A673 (cell line): ENCODE measurements around the gene ZFPL1. TPM values are rescaled to one million over a fixed set of nuclear protein-coding genes. Genes with fewer than 3 reads are reported as not detected.

Experiments used
- BruUV-seq: library from RNA; stranded (reverse); fragments of 400-500 nt; replicated peaks from 2 replicates; lab custom pipeline; 2021; lab: Mats Ljungman, UMichigan
- CTCF ChIA-PET: fragments of 300-600 bp; sonication (Branson Sonifier 250); formaldehyde crosslinking; loops from one replicate; lab custom pipeline; 2022; ENCODE audit warnings: antibody characterized with exemption; lab: Charles Lee
- POLR2A ChIA-PET: fragments of 300-600 bp; sonication (Branson Sonifier 250); formaldehyde crosslinking; loops from one replicate; lab custom pipeline; 2022; ENCODE audit warnings: antibody characterized with exemption; ENCODE audit not compliant: low non-redundant PET; lab: Charles Lee
- DNase-seq: peaks from one replicate; pipeline ENCODE4 v3.0.0-alpha.2; 2015; ENCODE audit warnings: low spot score
- H3K27ac ChIP-seq: fragments of 200-600 bp; sonication (generic); 2 replicates; pipeline ENCODE4 v1.5.1; 2016; ENCODE audit warnings: mixed run types, low read depth, mild to moderate bottlenecking, mixed read lengths, antibody characterized with exemption, low read length; ENCODE audit not compliant: poor library complexity, severe bottlenecking
- H3K27me3 ChIP-seq: fragments of 200-600 bp; sonication (generic); replicated peaks from 2 replicates; pipeline ENCODE4 v1.6.1; 2017; ENCODE audit warnings: mixed run types, low read depth, mild to moderate bottlenecking, mixed read lengths, antibody characterized with exemption, low read length; ENCODE audit not compliant: insufficient read depth, poor library complexity
- H3K36me3 ChIP-seq: fragments of 200-600 bp; sonication (generic); 2 replicates; pipeline ENCODE4 v1.6.1; 2016; ENCODE audit warnings: mixed run types, mild to moderate bottlenecking, mixed read lengths, antibody characterized with exemption, low read length; ENCODE audit not compliant: insufficient read depth, poor library complexity, severe bottlenecking
- H3K4me1 ChIP-seq: fragments of 200-600 bp; sonication (generic); 2 replicates; pipeline ENCODE4 v1.6.1; 2017; ENCODE audit warnings: mixed run types, mild to moderate bottlenecking, mixed read lengths, antibody characterized with exemption, low read length; ENCODE audit not compliant: insufficient read depth, poor library complexity, severe bottlenecking
- H3K4me3 ChIP-seq: fragments of 200-600 bp; sonication (generic); 2 replicates; pipeline ENCODE4 v1.5.1; 2016; ENCODE audit warnings: low read depth, mixed run types, mild to moderate bottlenecking, mixed read lengths, low read length; ENCODE audit not compliant: poor library complexity, severe bottlenecking
- H3K9me3 ChIP-seq: fragments of 200-600 bp; sonication (generic); 2 replicates; pipeline ENCODE4 v1.6.1; 2016; ENCODE audit warnings: mixed run types, low read depth, mild to moderate bottlenecking, mixed read lengths, antibody characterized with exemption, low read length; ENCODE audit not compliant: poor library complexity, severe bottlenecking
- EZH2 ChIP-seq: fragments of 200-600 bp; sonication (generic); IDR thresholded peaks from 2 replicates; pipeline ENCODE4 v1.6.1; 2017; ENCODE audit warnings: borderline replicate concordance, low read depth, mild to moderate bottlenecking, mixed read lengths, antibody characterized with exemption, low read length; ENCODE audit not compliant: poor library complexity, severe bottlenecking
- intact Hi-C: fragments of 100-400 bp; cut with micrococcal nuclease; formaldehyde crosslinking; loops from one replicate; pipeline ENCODE4 v1.10.0; 2022; ENCODE audit not compliant: unreplicated experiment
- total RNA-seq: library from RNA; stranded (reverse); gene quantifications from 2 replicates; pipeline ENCODE4 v1.2.3, GENCODE V29; 2021
- TF ChIP-seq, protein P1 (sequence below): fragments of 300-800, 200-600 bp; sonication (generic); conservative IDR thresholded peaks from 2 replicates; pipeline ENCODE4 v1.5.1; 2017; ENCODE audit warnings: low read depth, mild to moderate bottlenecking, antibody characterized with exemption, low read length, moderate library complexity, mixed read lengths

The ZFPL1 gene
- total RNA-seq, 1 experiment from 2014 or later, result 46.6 TPM

- BruUV-seq, result no TSS peak
- ChIA-PET POLR2A (no interaction called here), CTCF (interaction anchor here (1.3 kb wide), 2 partner anchors 10 to 12 kb away, joined by 7 to 11 read pairs; partner anchors contain the start of genes FAU and MRPL49)
- H3K36me3 ChIP-seq, result no peaks in the 10 kb centered on the region
- TF ChIP-seq, protein P1, sequence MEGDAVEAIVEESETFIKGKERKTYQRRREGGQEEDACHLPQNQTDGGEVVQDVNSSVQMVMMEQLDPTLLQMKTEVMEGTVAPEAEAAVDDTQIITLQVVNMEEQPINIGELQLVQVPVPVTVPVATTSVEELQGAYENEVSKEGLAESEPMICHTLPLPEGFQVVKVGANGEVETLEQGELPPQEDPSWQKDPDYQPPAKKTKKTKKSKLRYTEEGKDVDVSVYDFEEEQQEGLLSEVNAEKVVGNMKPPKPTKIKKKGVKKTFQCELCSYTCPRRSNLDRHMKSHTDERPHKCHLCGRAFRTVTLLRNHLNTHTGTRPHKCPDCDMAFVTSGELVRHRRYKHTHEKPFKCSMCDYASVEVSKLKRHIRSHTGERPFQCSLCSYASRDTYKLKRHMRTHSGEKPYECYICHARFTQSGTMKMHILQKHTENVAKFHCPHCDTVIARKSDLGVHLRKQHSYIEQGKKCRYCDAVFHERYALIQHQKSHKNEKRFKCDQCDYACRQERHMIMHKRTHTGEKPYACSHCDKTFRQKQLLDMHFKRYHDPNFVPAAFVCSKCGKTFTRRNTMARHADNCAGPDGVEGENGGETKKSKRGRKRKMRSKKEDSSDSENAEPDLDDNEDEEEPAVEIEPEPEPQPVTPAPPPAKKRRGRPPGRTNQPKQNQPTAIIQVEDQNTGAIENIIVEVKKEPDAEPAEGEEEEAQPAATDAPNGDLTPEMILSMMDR, result no peak
- no peak for TF ChIP-seq EZH2
- no peaks in the 10 kb centered on the region for H3K9me3 ChIP-seq
- DNase-seq, result no peak
- peaks cover 17% of the 10 kb centered on the region for H3K4me1 ChIP-seq
- H3K4me3 ChIP-seq, result no peak overlapping the region
- H3K27ac ChIP-seq, result no peak overlapping the region
- H3K27me3 ChIP-seq, result no peaks in the 10 kb centered on the region
- intact Hi-C loops, result loop anchor here (2.0 to 10.0 kb wide), 2 partner anchors 325 to 401 kb away; no protein-coding TSS in a partner anchor
Measured at GRCh38 chr11:65109231-65110198, 25.5 kb downstream of the ZFPL1 start.

- TF ChIP-seq, protein P1, result peak; percentile 96
- TF ChIP-seq EZH2, result no peak
- intact Hi-C loops, result loop anchor here (2.0 to 10.0 kb wide), 2 partner anchors 326 to 400 kb away; no protein-coding TSS in a partner anchor
- Histone ChIP-seq H3K9me3 (no peaks in the 10 kb centered on the region), H3K27me3 (no peaks in the 10 kb centered on the region), H3K36me3 (no peaks in the 10 kb centered on the region), H3K27ac (peak overlapping the region; percentile 47), H3K4me3 (no peak overlapping the region), H3K4me1 (peaks cover 17% of the 10 kb centered on the region)
- peak; percentile 93 for DNase-seq
- ChIA-PET POLR2A (interaction anchor here (0.6 kb wide), 1 partner anchor 11 kb away, joined by 3 read pairs; no protein-coding TSS in a partner anchor), CTCF (interaction anchor here (0.5 to 1.3 kb wide), 6 partner anchors 11 to 1260 kb away, joined by 3 to 15 read pairs (median 5); partner anchors contain the start of genes FAU and MRPL49)
- BruUV-seq, result no TSS peak
Measured at GRCh38 chr11:65110354-65110861, 26.4 kb downstream of the ZFPL1 start.

DNA sequence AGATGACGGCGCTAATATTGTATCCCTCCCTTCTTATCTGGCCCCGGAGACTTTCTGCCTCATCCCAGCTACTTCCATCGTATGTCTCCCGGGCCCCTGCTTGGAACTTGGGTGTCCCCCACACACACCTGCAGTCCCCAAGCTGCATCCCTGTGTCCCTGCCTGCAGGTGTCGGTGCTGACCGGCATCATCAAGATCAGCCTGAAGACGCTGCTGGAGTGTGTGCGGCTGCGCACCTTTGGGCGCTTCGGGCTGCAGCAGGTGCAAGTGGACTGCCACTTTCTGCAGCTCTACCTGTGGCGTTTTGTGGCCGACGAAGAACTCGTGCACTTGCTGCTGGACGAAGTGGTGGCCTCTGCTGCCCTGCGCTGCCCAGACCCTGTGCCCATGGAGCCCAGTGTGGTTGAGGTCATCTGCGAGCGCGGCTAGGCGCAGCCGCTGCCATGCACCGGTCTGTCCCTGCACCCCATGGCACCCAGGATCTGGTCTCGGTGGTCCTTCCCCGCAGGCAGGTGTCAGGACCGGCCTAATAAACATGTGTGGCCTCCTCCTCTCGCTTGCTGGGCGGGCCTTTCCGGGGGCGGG is 27.2 kb downstream of the ZFPL1 start:
- no peaks in the 10 kb centered on the region for H3K27me3 ChIP-seq
- no peak overlapping the region for H3K27ac ChIP-seq
- POLR2A ChIA-PET, result interaction anchor here (0.6 to 0.7 kb wide), 2 partner anchors 11 to 12 kb away, joined by 3 to 4 read pairs; partner anchors contain the start of gene MRPL49
- H3K9me3 ChIP-seq, result no peaks in the 10 kb centered on the region
- H3K36me3 ChIP-seq, result peaks cover 5% of the 10 kb centered on the region
- intact Hi-C loops, result loop anchor here (2.0 to 10.0 kb wide), 2 partner anchors 326 to 400 kb away; no protein-coding TSS in a partner anchor
- no peak for DNase-seq
- CTCF ChIA-PET, result interaction anchor here (0.5 to 1.9 kb wide), 15 partner anchors 10 to 1259 kb away, joined by 3 to 15 read pairs (median 3); partner anchors contain the start of genes FAU and MRPL49
- peaks cover 22% of the 10 kb centered on the region for H3K4me1 ChIP-seq
- TF ChIP-seq, protein P1, result no peak
- no peak for TF ChIP-seq EZH2
- peak overlapping the region; percentile 80 for H3K4me3 ChIP-seq
- no TSS peak for BruUV-seq
